ENCODE data around the gene CAPSL. TPM values are rescaled to one million over a fixed set of nuclear protein-coding genes. Genes with fewer than 3 reads are reported as not detected.

Gene CAPSL
- total RNA-seq, 1 donor from 2014 or later: 8.7 TPM

- TF ChIP-seq, protein P1, sequence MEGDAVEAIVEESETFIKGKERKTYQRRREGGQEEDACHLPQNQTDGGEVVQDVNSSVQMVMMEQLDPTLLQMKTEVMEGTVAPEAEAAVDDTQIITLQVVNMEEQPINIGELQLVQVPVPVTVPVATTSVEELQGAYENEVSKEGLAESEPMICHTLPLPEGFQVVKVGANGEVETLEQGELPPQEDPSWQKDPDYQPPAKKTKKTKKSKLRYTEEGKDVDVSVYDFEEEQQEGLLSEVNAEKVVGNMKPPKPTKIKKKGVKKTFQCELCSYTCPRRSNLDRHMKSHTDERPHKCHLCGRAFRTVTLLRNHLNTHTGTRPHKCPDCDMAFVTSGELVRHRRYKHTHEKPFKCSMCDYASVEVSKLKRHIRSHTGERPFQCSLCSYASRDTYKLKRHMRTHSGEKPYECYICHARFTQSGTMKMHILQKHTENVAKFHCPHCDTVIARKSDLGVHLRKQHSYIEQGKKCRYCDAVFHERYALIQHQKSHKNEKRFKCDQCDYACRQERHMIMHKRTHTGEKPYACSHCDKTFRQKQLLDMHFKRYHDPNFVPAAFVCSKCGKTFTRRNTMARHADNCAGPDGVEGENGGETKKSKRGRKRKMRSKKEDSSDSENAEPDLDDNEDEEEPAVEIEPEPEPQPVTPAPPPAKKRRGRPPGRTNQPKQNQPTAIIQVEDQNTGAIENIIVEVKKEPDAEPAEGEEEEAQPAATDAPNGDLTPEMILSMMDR (IDR thresholded peaks at IDR 0.05): no peak
- H3K4me1 ChIP-seq: no peaks in the 10 kb centered on the region
- DNase-seq: no peak
- no peak for ATAC-seq
- H3K4me3 ChIP-seq: no peak overlapping the region
- no peaks in the 10 kb centered on the region for H3K36me3 ChIP-seq
- no peaks in the 10 kb centered on the region for H3K27me3 ChIP-seq (ENCODE audit: low read depth)
- intact Hi-C loops (cut with DNase I): no loop called here
- no peaks in the 10 kb centered on the region for H3K9me3 ChIP-seq
- H3K27ac ChIP-seq: no peak overlapping the region
Observed at GRCh38 chr5:35947085-35947484, 8.7 kb upstream of the CAPSL start.

DNA sequence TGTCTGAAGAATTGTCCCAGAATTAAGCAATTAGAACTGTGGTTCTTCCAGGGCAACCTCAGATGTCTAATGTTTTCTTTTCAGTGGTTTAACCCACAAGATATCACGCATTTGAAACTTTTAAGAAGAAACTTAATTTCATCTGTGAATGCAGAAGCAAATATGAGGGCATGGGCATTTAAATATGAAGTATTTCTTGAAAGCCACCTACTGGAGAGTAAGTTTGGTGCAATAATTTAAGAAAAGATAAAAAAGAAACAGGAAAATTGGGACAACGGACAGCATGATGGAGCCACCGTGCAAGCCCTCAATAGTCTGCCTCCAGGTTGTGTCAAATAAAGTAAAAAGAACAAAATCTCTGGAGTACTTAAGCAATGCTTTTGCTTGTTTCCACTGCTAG, 1.2 kb upstream of the CAPSL start:
- intact Hi-C loops (cut with DNase I): no loop called here
- Histone ChIP-seq H3K27me3 (ENCODE audit: low read depth) (no peaks in the 10 kb centered on the region), H3K4me1 (no peaks in the 10 kb centered on the region), H3K36me3 (no peaks in the 10 kb centered on the region), H3K9me3 (no peaks in the 10 kb centered on the region), H3K27ac (no peak overlapping the region), H3K4me3 (no peak overlapping the region)
- TF ChIP-seq, protein P1 (IDR thresholded peaks at IDR 0.05): no peak
- ATAC-seq (no peak), DNase-seq (no peak)

DNA sequence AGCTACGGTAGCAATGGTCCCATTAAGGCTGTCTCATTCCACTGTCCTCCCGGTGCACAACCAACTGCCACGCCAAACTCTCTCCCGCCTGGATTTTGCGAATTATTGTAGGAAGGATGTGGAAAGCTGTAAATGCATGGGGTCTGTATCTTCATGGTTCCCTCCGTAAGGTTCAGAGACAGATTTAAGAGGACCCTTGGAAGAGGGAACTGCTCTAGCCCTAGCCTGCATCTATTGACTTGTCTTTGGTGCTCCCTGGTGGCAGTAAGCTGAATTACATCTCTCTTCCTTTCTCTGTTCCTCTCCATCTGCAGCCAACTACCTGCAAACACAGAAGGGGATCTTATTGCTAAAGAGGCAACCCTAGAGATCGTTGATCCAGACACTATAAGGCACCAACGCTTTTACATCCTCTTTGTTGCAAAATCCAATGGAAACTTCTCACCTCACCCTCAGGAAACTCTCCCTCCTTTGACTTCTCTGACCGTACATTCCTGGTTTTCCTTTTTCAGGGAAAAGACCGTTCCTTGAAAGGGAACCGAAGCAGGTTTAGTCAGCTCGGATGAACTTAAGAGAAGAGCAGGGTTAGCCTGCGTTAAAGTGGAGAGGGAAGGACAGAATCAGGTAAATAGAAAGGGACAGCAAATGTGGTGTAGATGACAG, 11.9 kb downstream of the CAPSL start:
- TF ChIP-seq, protein P1 (IDR thresholded peaks at IDR 0.05): peak; percentile 84
- DNase-seq (no peak), ATAC-seq (peak; percentile 70 to 77)
- no peak overlapping the region for H3K4me3 ChIP-seq
- no peaks in the 10 kb centered on the region for H3K9me3 ChIP-seq
- no peak overlapping the region for H3K27ac ChIP-seq
- intact Hi-C loops (cut with DNase I): loop anchor here (10.0 kb wide), 1 partner anchor 832 kb away; no protein-coding TSS in a partner anchor
- H3K4me1 ChIP-seq: peaks cover 9% of the 10 kb centered on the region
- H3K36me3 ChIP-seq: no peaks in the 10 kb centered on the region
- H3K27me3 ChIP-seq (ENCODE audit: low read depth): no peaks in the 10 kb centered on the region

DNA sequence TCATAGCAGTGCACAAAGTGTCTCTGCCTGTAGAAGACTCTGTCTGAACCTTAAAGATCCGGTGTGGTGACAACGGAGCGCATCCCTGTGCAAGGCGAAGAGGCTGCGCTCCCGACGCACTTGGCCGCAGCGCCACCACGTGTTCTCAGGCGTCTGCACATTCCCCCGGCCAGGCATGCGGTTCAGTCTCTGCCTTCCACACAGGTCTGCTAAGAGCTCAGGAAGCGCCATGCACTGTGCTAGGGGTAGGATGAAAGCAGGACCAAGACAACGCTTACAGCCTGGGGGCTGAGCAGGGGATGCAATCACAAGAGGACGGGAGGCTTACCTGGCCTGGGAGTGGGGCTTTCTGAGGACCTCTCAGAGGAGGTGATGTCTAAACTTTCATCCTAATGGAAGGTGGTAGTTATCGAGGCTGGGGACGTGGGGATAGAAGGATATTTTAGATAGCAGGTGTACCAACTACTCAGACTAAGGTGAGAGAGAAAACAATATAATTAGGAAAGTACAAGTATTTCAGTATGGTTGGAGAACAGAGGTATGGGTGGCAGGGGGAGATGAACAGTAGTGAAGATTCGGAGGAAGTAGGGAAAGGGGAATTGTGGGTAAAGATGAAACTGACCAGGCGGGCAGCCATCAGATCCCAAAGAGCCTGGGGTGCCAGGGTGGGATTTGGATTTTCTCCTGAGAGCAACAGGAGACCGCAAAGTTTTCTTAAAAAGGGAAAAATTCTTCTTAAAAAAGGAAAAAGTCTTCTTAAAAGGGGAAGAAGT, 13.3 kb downstream of the CAPSL start:
- H3K36me3 ChIP-seq: no peaks in the 10 kb centered on the region
- DNase-seq (peak; percentile 64), ATAC-seq (peak; percentile 82 to 86)
- intact Hi-C loops (cut with DNase I): loop anchor here (10.0 kb wide), 1 partner anchor 830 kb away; no protein-coding TSS in a partner anchor
- TF ChIP-seq, protein P1 (IDR thresholded peaks at IDR 0.05): peak; percentile 73
- no peaks in the 10 kb centered on the region for H3K9me3 ChIP-seq
- H3K27me3 ChIP-seq (ENCODE audit: low read depth): no peaks in the 10 kb centered on the region
- H3K4me3 ChIP-seq: no peak overlapping the region
- peaks cover 9% of the 10 kb centered on the region for H3K4me1 ChIP-seq
- no peak overlapping the region for H3K27ac ChIP-seq

GRCh38 chr5:35924122-35924949, 14.1 kb downstream of the CAPSL start:
- Histone ChIP-seq H3K36me3 (no peaks in the 10 kb centered on the region), H3K27ac (no peak overlapping the region), H3K4me1 (peaks cover 9% of the 10 kb centered on the region), H3K27me3 (ENCODE audit: low read depth) (no peaks in the 10 kb centered on the region), H3K9me3 (no peaks in the 10 kb centered on the region), H3K4me3 (no peak overlapping the region)
- intact Hi-C loops (cut with DNase I): loop anchor here (10.0 kb wide), 1 partner anchor 830 kb away; no protein-coding TSS in a partner anchor
- TF ChIP-seq, protein P1 (IDR thresholded peaks at IDR 0.05): no peak
- ATAC-seq (peak in 1 of 2 donors; percentile 9), DNase-seq (no peak)
